PFSK-1 (cell line): Measurements from ENCODE around the gene CACNA1C.

Experiments
- FOXP2 ChIP-seq: optimal IDR thresholded peaks from 2 replicates; pipeline ENCODE3; 2011; ENCODE audit warnings: borderline replicate concordance, control low read depth, inconsistent platforms; ENCODE audit not compliant: insufficient read depth; ENCODE audit errors: extremely low read length, extremely low read depth
- POLR2AphosphoS5 ChIP-seq: IDR thresholded peaks from 2 replicates; pipeline ENCODE4 v1.6.1; 2012; ENCODE audit warnings: low read depth, mild to moderate bottlenecking, control low read depth, low read length, moderate library complexity
- SIN3A ChIP-seq: IDR thresholded peaks from 2 replicates; pipeline ENCODE4 v1.6.1; 2012; ENCODE audit warnings: mild to moderate bottlenecking, low read length, moderate library complexity, borderline replicate concordance; ENCODE audit not compliant: insufficient read depth
- TAF1 ChIP-seq: IDR thresholded peaks from 2 replicates; pipeline ENCODE4 v1.6.1; 2012; ENCODE audit warnings: low read length, control low read depth, borderline replicate concordance; ENCODE audit not compliant: insufficient read depth
- TF ChIP-seq, protein P1 (sequence below), 2 experiments: IDR thresholded peaks; 2 replicates each; pipeline versions ENCODE4 v1.6.1 to v1.8.0; 2011 to 2012; ENCODE audit warnings: low read depth in 2 of 2, low read length in 2 of 2, control low read depth in 1 of 2, inconsistent platforms in 1 of 2, mild to moderate bottlenecking in 1 of 2, moderate library complexity in 1 of 2; ENCODE audit not compliant: insufficient read depth in 1 of 2

DNA sequence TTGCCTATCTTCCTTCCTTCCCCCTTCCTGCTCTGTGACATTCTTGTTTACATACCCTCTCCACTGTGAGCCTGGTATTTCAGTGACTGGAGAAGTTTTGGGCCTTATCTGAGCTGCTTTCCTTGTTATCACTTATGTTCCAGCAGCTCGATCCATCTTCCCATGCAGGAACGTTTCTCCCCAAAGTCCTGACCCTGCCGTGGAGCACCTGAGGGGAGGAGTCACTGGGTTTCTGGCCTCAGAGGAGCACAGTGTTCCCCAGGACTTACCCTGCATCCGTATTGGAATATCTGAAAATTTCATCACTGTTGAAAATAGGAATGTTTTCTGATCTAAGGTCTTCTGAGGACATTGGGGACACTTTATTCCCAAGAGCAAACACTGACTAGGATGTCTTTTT is 141.8 kb downstream of the CACNA1C start:
- TF ChIP-seq, protein P1, sequence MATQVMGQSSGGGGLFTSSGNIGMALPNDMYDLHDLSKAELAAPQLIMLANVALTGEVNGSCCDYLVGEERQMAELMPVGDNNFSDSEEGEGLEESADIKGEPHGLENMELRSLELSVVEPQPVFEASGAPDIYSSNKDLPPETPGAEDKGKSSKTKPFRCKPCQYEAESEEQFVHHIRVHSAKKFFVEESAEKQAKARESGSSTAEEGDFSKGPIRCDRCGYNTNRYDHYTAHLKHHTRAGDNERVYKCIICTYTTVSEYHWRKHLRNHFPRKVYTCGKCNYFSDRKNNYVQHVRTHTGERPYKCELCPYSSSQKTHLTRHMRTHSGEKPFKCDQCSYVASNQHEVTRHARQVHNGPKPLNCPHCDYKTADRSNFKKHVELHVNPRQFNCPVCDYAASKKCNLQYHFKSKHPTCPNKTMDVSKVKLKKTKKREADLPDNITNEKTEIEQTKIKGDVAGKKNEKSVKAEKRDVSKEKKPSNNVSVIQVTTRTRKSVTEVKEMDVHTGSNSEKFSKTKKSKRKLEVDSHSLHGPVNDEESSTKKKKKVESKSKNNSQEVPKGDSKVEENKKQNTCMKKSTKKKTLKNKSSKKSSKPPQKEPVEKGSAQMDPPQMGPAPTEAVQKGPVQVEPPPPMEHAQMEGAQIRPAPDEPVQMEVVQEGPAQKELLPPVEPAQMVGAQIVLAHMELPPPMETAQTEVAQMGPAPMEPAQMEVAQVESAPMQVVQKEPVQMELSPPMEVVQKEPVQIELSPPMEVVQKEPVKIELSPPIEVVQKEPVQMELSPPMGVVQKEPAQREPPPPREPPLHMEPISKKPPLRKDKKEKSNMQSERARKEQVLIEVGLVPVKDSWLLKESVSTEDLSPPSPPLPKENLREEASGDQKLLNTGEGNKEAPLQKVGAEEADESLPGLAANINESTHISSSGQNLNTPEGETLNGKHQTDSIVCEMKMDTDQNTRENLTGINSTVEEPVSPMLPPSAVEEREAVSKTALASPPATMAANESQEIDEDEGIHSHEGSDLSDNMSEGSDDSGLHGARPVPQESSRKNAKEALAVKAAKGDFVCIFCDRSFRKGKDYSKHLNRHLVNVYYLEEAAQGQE (IDR thresholded peaks at IDR 0.05; ENCODE audit: insufficient read depth in 1 of 2, low read depth in 2 of 2, low read length in 2 of 2), result no peak
- no peak for TF ChIP-seq POLR2AphosphoS5
- no peak for TF ChIP-seq TAF1
- TF ChIP-seq SIN3A, result no peak
- no peak for TF ChIP-seq FOXP2
